HepG2 (cell line): ENCODE results near the gene YPEL5. TPM values are rescaled to one million over a fixed set of nuclear protein-coding genes. Genes with fewer than 3 reads are reported as not detected.

Experiments used
- AGO2 ChIP-seq: fragments of 200-400 bp; formaldehyde crosslinking; optimal IDR thresholded peaks from 2 replicates; pipeline ENCODE3; 2017; ENCODE audit warnings: mild to moderate bottlenecking, low read depth, low read length, moderate library complexity
- CTCF ChIP-seq: sonication (generic); formaldehyde crosslinking; IDR thresholded peaks from 2 replicates; pipeline ENCODE4 v1.5.0; 2020; ENCODE audit warnings: mild to moderate bottlenecking, missing genetic modification reagents, moderate library complexity
- EHMT2 ChIP-seq: fragments of 200-600 bp; sonication (generic); IDR thresholded peaks from 2 replicates; pipeline ENCODE4 v1.7.0; 2017; ENCODE audit warnings: antibody characterized with exemption, low read depth, low read length, borderline replicate concordance
- MAZ ChIP-seq, 2 experiments: sonication (generic) in 1 of 2; formaldehyde crosslinking in 1 of 2; IDR thresholded peaks; 2 replicates each; pipeline versions ENCODE4 v1.5.0 to v1.6.1; 2012 to 2020; ENCODE audit warnings: low read depth in 2 of 2, mild to moderate bottlenecking in 2 of 2, borderline replicate concordance in 1 of 2, improper control_type of control experiment in 1 of 2, low read length in 1 of 2, missing genetic modification reagents in 1 of 2, moderate library complexity in 1 of 2
- MYPOP ChIP-seq: sonication (generic); formaldehyde crosslinking; IDR thresholded peaks from 2 replicates; pipeline ENCODE4 v1.8.1; 2023; ENCODE audit warnings: mild to moderate bottlenecking, moderate library complexity, missing genetic modification reagents
- RBFOX2 ChIP-seq: fragments of 200-400 bp; formaldehyde crosslinking; IDR thresholded peaks from 2 replicates; pipeline ENCODE4 v1.6.1; 2017; ENCODE audit warnings: low read depth, mild to moderate bottlenecking, low read length
- SMC3 ChIP-seq: IDR thresholded peaks from 2 replicates; pipeline ENCODE4 v1.6.1; 2011; ENCODE audit warnings: low read length, improper control_type of control experiment
- THAP11 ChIP-seq: IDR thresholded peaks from 2 replicates; pipeline ENCODE4 v1.6.1; 2016; ENCODE audit warnings: missing biosample characterization, missing genetic modification reagents
- ZBTB20 ChIP-seq: sonication (generic); formaldehyde crosslinking; IDR thresholded peaks from 2 replicates; pipeline ENCODE4 v1.8.1; 2023; ENCODE audit warnings: missing genetic modification reagents, low read depth, mild to moderate bottlenecking, borderline replicate concordance
- ZBTB25 ChIP-seq: IDR thresholded peaks from 2 replicates; pipeline ENCODE4 v1.6.1; 2018; ENCODE audit warnings: missing genetic modification reagents
- ZNF12 ChIP-seq: sonication (generic); formaldehyde crosslinking; IDR thresholded peaks from 2 replicates; pipeline ENCODE4 v1.5.0; 2020; ENCODE audit warnings: missing genetic modification reagents
- polyA plus RNA-seq, 8 experiments: library from polyadenylated mRNA; depleted of rRNA in 3 of 8; stranded (reverse) in 7 of 8; unstranded in 1 of 8; fragments of >200 nt; fragmentation: Illumina TruSeq in 4 of 8; extraction: Trizol in 4 of 8; gene quantifications; 2 replicates each; pipeline versions ENCODE4 v1.2.1 to v1.2.3, GENCODE V29; 2011 to 2016; ENCODE audit warnings: low read depth in 4 of 8, missing spikeins in 1 of 8, mixed read lengths in 1 of 8; ENCODE audit not compliant: insufficient read depth in 1 of 8
- total RNA-seq, 5 experiments: library from RNA; depleted of rRNA; stranded (reverse); fragments of >200 nt; fragmentation: Illumina TruSeq; extraction: Trizol; gene quantifications; 2 replicates each; pipeline ENCODE4 v1.2.3, GENCODE V29; 2016; ENCODE audit warnings: low read depth in 1 of 5
- TF ChIP-seq, protein P1 (sequence below): IDR thresholded peaks from 2 replicates; pipeline ENCODE4 v1.6.1; 2016; ENCODE audit warnings: low read depth, missing genetic modification reagents, missing compliant biosample characterization

The YPEL5 gene
- total and polyA plus RNA-seq, 2 of the 13 experiments (the other 11 are each of a cell fraction or from before 2014, with no cell fraction given): 12.7 to 49.7 TPM

DNA sequence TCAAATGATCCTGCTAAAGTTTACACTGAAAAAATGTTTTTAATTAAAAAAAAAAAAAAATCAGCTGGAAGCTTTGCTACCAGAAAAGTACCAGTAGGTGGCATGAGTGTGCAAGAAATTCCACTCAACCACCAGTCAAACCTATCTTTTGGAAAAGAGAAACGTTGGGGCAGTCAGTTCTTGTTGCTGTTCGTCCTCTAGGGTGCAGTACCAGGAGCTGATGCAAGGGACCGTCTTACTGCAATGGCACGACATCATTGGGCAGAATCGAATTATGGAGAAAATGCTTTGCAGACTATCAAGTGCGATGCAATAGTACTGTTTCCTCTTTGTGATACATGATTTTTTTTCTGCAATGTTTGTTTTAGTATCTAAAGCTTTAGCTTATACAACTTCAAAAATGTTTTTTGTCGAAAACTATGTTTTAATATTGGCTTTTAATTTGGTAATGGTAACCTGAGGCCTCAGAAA, 18.3 kb downstream of the YPEL5 start (continued):
- TF ChIP-seq ZBTB25 (CRISPR knock-in tag) (0 out of 2 replicates have a peak, but pooled peaks have one; percentile 37), ZNF12 (peak; percentile 32; the same call in 1 of the 2 replicates), ZBTB20 (CRISPR knock-in tag) (no peak), EHMT2 (0 out of 2 replicates have a peak, but pooled peaks have one; percentile 56), THAP11 (CRISPR knock-in tag) (peak; percentile 41), CTCF (CRISPR knock-in tag) (peak; percentile 83), MAZ (IDR thresholded peaks at IDR 0.05; ENCODE audit: borderline replicate concordance, low read depth, low read length) (no peak), MAZ (CRISPR knock-in tag; IDR thresholded peaks at IDR 0.05; ENCODE audit: low read depth) (0 out of 2 replicates have a peak, but pooled peaks have one; percentile 14), MYPOP (CRISPR knock-in tag) (no peak), RBFOX2 (no peak), SMC3 (peak; percentile 86), AGO2 (no peak)
- TF ChIP-seq, protein P1, sequence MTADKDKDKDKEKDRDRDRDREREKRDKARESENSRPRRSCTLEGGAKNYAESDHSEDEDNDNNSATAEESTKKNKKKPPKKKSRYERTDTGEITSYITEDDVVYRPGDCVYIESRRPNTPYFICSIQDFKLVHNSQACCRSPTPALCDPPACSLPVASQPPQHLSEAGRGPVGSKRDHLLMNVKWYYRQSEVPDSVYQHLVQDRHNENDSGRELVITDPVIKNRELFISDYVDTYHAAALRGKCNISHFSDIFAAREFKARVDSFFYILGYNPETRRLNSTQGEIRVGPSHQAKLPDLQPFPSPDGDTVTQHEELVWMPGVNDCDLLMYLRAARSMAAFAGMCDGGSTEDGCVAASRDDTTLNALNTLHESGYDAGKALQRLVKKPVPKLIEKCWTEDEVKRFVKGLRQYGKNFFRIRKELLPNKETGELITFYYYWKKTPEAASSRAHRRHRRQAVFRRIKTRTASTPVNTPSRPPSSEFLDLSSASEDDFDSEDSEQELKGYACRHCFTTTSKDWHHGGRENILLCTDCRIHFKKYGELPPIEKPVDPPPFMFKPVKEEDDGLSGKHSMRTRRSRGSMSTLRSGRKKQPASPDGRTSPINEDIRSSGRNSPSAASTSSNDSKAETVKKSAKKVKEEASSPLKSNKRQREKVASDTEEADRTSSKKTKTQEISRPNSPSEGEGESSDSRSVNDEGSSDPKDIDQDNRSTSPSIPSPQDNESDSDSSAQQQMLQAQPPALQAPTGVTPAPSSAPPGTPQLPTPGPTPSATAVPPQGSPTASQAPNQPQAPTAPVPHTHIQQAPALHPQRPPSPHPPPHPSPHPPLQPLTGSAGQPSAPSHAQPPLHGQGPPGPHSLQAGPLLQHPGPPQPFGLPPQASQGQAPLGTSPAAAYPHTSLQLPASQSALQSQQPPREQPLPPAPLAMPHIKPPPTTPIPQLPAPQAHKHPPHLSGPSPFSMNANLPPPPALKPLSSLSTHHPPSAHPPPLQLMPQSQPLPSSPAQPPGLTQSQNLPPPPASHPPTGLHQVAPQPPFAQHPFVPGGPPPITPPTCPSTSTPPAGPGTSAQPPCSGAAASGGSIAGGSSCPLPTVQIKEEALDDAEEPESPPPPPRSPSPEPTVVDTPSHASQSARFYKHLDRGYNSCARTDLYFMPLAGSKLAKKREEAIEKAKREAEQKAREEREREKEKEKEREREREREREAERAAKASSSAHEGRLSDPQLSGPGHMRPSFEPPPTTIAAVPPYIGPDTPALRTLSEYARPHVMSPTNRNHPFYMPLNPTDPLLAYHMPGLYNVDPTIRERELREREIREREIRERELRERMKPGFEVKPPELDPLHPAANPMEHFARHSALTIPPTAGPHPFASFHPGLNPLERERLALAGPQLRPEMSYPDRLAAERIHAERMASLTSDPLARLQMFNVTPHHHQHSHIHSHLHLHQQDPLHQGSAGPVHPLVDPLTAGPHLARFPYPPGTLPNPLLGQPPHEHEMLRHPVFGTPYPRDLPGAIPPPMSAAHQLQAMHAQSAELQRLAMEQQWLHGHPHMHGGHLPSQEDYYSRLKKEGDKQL (CRISPR knock-in tag): no peak
